Peyer's patch (tissue), 4 donors: Measurements from ENCODE around the gene MADCAM1. TPM values are rescaled to one million over a fixed set of nuclear protein-coding genes. Genes with fewer than 3 reads are reported as not detected.

Experiments used
- DNase-seq, 3 donors: peaks; one replicate each; pipeline ENCODE4 v3.0.0-alpha.2; 2017 to 2019
- H3K27ac ChIP-seq, 4 donors: fragments of 200-600 bp; sonication (generic); one replicate each; pipeline ENCODE4 v1.5.1; 2016 to 2019
- H3K27me3 ChIP-seq, 2 donors: fragments of 200-600 bp; sonication (generic); one replicate each; pipeline ENCODE4 v1.5.1; 2019
- H3K36me3 ChIP-seq, 3 donors: fragments of 200-600 bp; sonication (generic); one replicate each; pipeline ENCODE4 v1.5.1; 2016 to 2019
- H3K4me1 ChIP-seq, 4 donors: fragments of 200-600 bp; sonication (generic); one replicate each; pipeline ENCODE4 v1.5.1; 2016 to 2019
- H3K4me3 ChIP-seq, 4 donors: fragments of 200-600 bp; sonication (generic); 1 replicate in 3 of 4; 2 replicates in 1 of 4; pipeline ENCODE4 v1.5.1; 2016 to 2019; ENCODE audit warnings: mild to moderate bottlenecking in 1 of 4
- H3K9me3 ChIP-seq, 4 donors: fragments of 200-600 bp; sonication (generic); one replicate each; pipeline ENCODE4 v1.5.1; 2016 to 2019; ENCODE audit warnings: mild to moderate bottlenecking in 1 of 4
- CTCF ChIP-seq, 6 experiments: fragments of 450-650 bp in 4 of 6; fragments of 200-600 bp in 2 of 6; sonication (generic) in 1 of 6; IDR thresholded peaks; one replicate each; pipeline ENCODE4 v1.5.1; 2017 to 2019; ENCODE audit warnings: antibody characterized with exemption in 6 of 6, mild to moderate bottlenecking in 3 of 6, moderate library complexity in 1 of 6
- POLR2A ChIP-seq, 2 donors: fragments of 450-650 bp; IDR thresholded peaks; one replicate each; pipeline ENCODE4 v1.5.1; 2017; ENCODE audit warnings: antibody characterized with exemption in 2 of 2, mild to moderate bottlenecking in 2 of 2, moderate library complexity in 2 of 2
- total RNA-seq, 4 donors: library from RNA; depleted of rRNA; stranded (reverse); fragments of >200 nt; gene quantifications; one replicate each; pipeline ENCODE4 v1.1.0, GENCODE V29; 2016

Gene MADCAM1
- total RNA-seq, 4 donors from 2014 or later: 1.4 to 25.6 (median 5.1) TPM

- peak; percentile 75 to 91 (median 79) for DNase-seq
- Histone ChIP-seq H3K4me1 (peaks cover 5 to 35% (median 17%) of the 10 kb centered on the region in 4 donors), H3K27ac (peak overlapping the region; percentile 75 to 78 (median 76)), H3K36me3 (peaks cover 0 to 6% (median 0%) of the 10 kb centered on the region in 3 donors), H3K9me3 (no peaks in the 10 kb centered on the region), H3K4me3 (peak overlapping the region; percentile 25 to 45 (median 36)), H3K27me3 (no peaks in the 10 kb centered on the region)
- TF ChIP-seq POLR2A (IDR thresholded peaks at IDR 0.05) (peak in 1 of 2 donors; percentile 40), CTCF (IDR thresholded peaks at IDR 0.05) (no peak)
These were observed 15.0 kb downstream of the MADCAM1 start for GRCh38 chr19:511101-511851.

- peaks cover 0 to 6% (median 0%) of the 10 kb centered on the region in 3 donors for H3K36me3 ChIP-seq
- peaks cover 5 to 32% (median 15%) of the 10 kb centered on the region in 4 donors for H3K4me1 ChIP-seq
- peak overlapping the region in 2 of 4 donors; percentile 50 to 75 for H3K27ac ChIP-seq
- no peak for TF ChIP-seq CTCF (IDR thresholded peaks at IDR 0.05)
- no peak overlapping the region for H3K4me3 ChIP-seq
- H3K9me3 ChIP-seq: no peaks in the 10 kb centered on the region
- no peaks in the 10 kb centered on the region for H3K27me3 ChIP-seq
- DNase-seq: no peak
These were observed 16.5 kb downstream of the MADCAM1 start for GRCh38 chr19:512547-513365.

- no peaks in the 10 kb centered on the region for H3K27me3 ChIP-seq
- TF ChIP-seq POLR2A (IDR thresholded peaks at IDR 0.05) (no peak), CTCF (IDR thresholded peaks at IDR 0.05) (no peak)
- no peaks in the 10 kb centered on the region for H3K9me3 ChIP-seq
- H3K4me3 ChIP-seq: no peak overlapping the region
- H3K27ac ChIP-seq: no peak overlapping the region
- peaks cover 0 to 24% (median 9%) of the 10 kb centered on the region in 4 donors for H3K4me1 ChIP-seq
- DNase-seq: no peak
- peaks cover 0 to 6% (median 0%) of the 10 kb centered on the region in 3 donors for H3K36me3 ChIP-seq
These were observed 17.3 kb downstream of the MADCAM1 start for GRCh38 chr19:513368-514165.

GRCh38 chr19:514166-514663, 17.9 kb downstream of the MADCAM1 start:
- DNase-seq: no peak
- Histone ChIP-seq H3K4me1 (peaks cover 0 to 19% (median 8%) of the 10 kb centered on the region in 4 donors), H3K27me3 (no peaks in the 10 kb centered on the region), H3K4me3 (no peak overlapping the region), H3K9me3 (no peaks in the 10 kb centered on the region), H3K27ac (no peak overlapping the region), H3K36me3 (peaks cover 0 to 6% (median 0%) of the 10 kb centered on the region in 3 donors)
- TF ChIP-seq POLR2A (IDR thresholded peaks at IDR 0.05): no peak

GRCh38 chr19:517721-518597, 21.7 kb downstream of the MADCAM1 start:
- no peak overlapping the region for H3K27ac ChIP-seq
- H3K27me3 ChIP-seq: no peaks in the 10 kb centered on the region
- no peak for DNase-seq

More at GRCh38 chr19:517721-518597, 21.7 kb downstream of the MADCAM1 start:
- no peak overlapping the region for H3K4me3 ChIP-seq
- no peak for TF ChIP-seq POLR2A (IDR thresholded peaks at IDR 0.05)
- no peak for TF ChIP-seq CTCF (IDR thresholded peaks at IDR 0.05)
- no peaks in the 10 kb centered on the region for H3K9me3 ChIP-seq
- H3K36me3 ChIP-seq: no peaks in the 10 kb centered on the region
- H3K4me1 ChIP-seq: no peaks in the 10 kb centered on the region
